GM12878 (cell line): ENCODE results near the gene PPIG.

Source experiments
- ATF2 ChIP-seq: IDR thresholded peaks from 2 replicates; pipeline ENCODE4 v1.6.1; 2012; ENCODE audit warnings: low read length, inconsistent platforms
- CTCF ChIP-seq, 3 experiments: IDR thresholded peaks in 2 of 3; conservative IDR thresholded peaks in 1 of 3; 2 replicates each; pipeline ENCODE4 v1.5.1; 2011; ENCODE audit warnings: low read depth in 3 of 3, low read length in 3 of 3, mild to moderate bottlenecking in 3 of 3, control low read depth in 2 of 3, moderate library complexity in 2 of 3, inconsistent platforms in 1 of 3, mixed read lengths in 1 of 3; ENCODE audit not compliant: control insufficient read depth in 2 of 3, insufficient read depth in 1 of 3; ENCODE audit errors: extremely low read depth in 1 of 3
- DPF2 ChIP-seq: fragments of 450-650 bp; IDR thresholded peaks from 2 replicates; pipeline ENCODE4 v1.6.1; 2017; ENCODE audit warnings: mild to moderate bottlenecking
- POLR2A ChIP-seq: IDR thresholded peaks from 2 replicates; pipeline ENCODE4 v1.6.1; 2011; ENCODE audit warnings: low read depth, mild to moderate bottlenecking, low read length
- POLR2AphosphoS5 ChIP-seq: IDR thresholded peaks from 2 replicates; pipeline ENCODE4 v1.6.1; 2011; ENCODE audit warnings: mild to moderate bottlenecking, low read length, inconsistent platforms
- RAD21 ChIP-seq: IDR thresholded peaks from 2 replicates; pipeline ENCODE4 v1.6.1; 2011; ENCODE audit warnings: mild to moderate bottlenecking, low read depth, low read length, moderate library complexity; ENCODE audit not compliant: insufficient read depth
- RFX5 ChIP-seq: IDR thresholded peaks from 2 replicates; pipeline ENCODE4 v1.6.1; 2011; ENCODE audit warnings: low read depth, low read length, improper control_type of control experiment
- USF2 ChIP-seq: IDR thresholded peaks from 2 replicates; pipeline ENCODE4 v1.6.1; 2011; ENCODE audit warnings: low read depth, low read length, improper control_type of control experiment, borderline replicate concordance
- ZBTB11 ChIP-seq: fragments of 450-650 bp; formaldehyde crosslinking; IDR thresholded peaks from 2 replicates; pipeline ENCODE4 v1.5.0; 2022; ENCODE audit warnings: mild to moderate bottlenecking, missing genetic modification characterization
- ZNF24 ChIP-seq: fragments of 450-650 bp; IDR thresholded peaks from 2 replicates; pipeline ENCODE4 v1.6.1; 2017; ENCODE audit warnings: antibody characterized with exemption, mild to moderate bottlenecking

- TF ChIP-seq POLR2AphosphoS5 (no peak), CTCF (IDR thresholded peaks at IDR 0.05 in 2 of 3, conservative IDR thresholded peaks at IDR 0.05 in 1 of 3; ENCODE audit: control insufficient read depth in 2 of 3, extremely low read depth in 1 of 3, insufficient read depth in 1 of 3, low read depth in 3 of 3, low read length in 3 of 3) (no peak), ZBTB11 (CRISPR knock-in tag) (no peak), ATF2 (no peak), DPF2 (no peak), POLR2A (no peak), ZNF24 (no peak), USF2 (no peak), RAD21 (no peak), RFX5 (no peak)
Observed at GRCh38 chr2:169676850-169677249, 92.7 kb downstream of the PPIG start.
